ENCODE data around the gene SMIM31.

SMIM31 gene

GRCh38 chr4:164783976-164784375 is 30.0 kb downstream of the SMIM31 start:
- DNase-seq (ENCODE audit: low read depth): no peak

GRCh38 chr4:164789047-164789446 is 35.1 kb downstream of the SMIM31 start:
- DNase-seq (ENCODE audit: low read depth): no peak

GRCh38 chr4:164790249-164790648 is 36.3 kb downstream of the SMIM31 start:
- DNase-seq (ENCODE audit: low read depth): no peak

GRCh38 chr4:164799410-164799809 is 45.5 kb downstream of the SMIM31 start:
- no peak for DNase-seq (ENCODE audit: low read depth)

GRCh38 chr4:164800786-164801185 is 46.9 kb downstream of the SMIM31 start:
- DNase-seq (ENCODE audit: low read depth): no peak

- no peak for DNase-seq (ENCODE audit: low read depth)
Observed at GRCh38 chr4:164802301-164802901, 48.5 kb downstream of the SMIM31 start.

GRCh38 chr4:164803702-164804101 is 49.8 kb downstream of the SMIM31 start:
- DNase-seq (ENCODE audit: low read depth): no peak

- DNase-seq (ENCODE audit: low read depth): no peak
Observed at GRCh38 chr4:164807611-164808010, 53.7 kb downstream of the SMIM31 start.

GRCh38 chr4:164813554-164813953 is 59.6 kb downstream of the SMIM31 start:
- no peak for DNase-seq (ENCODE audit: low read depth)

- DNase-seq (ENCODE audit: low read depth): no peak
Observed at GRCh38 chr4:164815711-164816110, 61.8 kb downstream of the SMIM31 start.

- no peak for DNase-seq (ENCODE audit: low read depth)
Observed at GRCh38 chr4:164819366-164819765, 65.4 kb downstream of the SMIM31 start.

GRCh38 chr4:164821711-164822110 is 67.8 kb downstream of the SMIM31 start:
- no peak for DNase-seq (ENCODE audit: low read depth)

- DNase-seq (ENCODE audit: low read depth): no peak
Observed at GRCh38 chr4:164824581-164824980, 70.7 kb downstream of the SMIM31 start.

GRCh38 chr4:164828955-164829354 is 75.0 kb downstream of the SMIM31 start:
- no peak for DNase-seq (ENCODE audit: low read depth)

GRCh38 chr4:164846566-164846965 is 92.6 kb downstream of the SMIM31 start:
- DNase-seq (ENCODE audit: low read depth): no peak

GRCh38 chr4:164847016-164847415 is 93.1 kb downstream of the SMIM31 start:
- DNase-seq (ENCODE audit: low read depth): no peak

- no peak for DNase-seq (ENCODE audit: low read depth)
Observed at GRCh38 chr4:164847967-164848649, 94.2 kb downstream of the SMIM31 start.

Data from stimulated activated CD8-positive, alpha-beta memory T cell treated with anti-CD3 and anti-CD28 coated beads, Interleukin-12 subunit alpha, Interleukin-12 subunit beta, amount 100 ng/mL, for 4 hours (primary cell).